HepG2 (cell line): ENCODE results near the gene PNKD. TPM values are rescaled to one million over a fixed set of nuclear protein-coding genes. Genes with fewer than 3 reads are reported as not detected.

Experiments
- ATAC-seq: fragments of 200-7000 bp; cut with Tn5 transposase; 3 replicates; pipeline ENCODE4 v1.9.1; 2020; ENCODE audit warnings: mild to moderate bottlenecking, moderate library complexity
- BruUV-seq: library from RNA; stranded (reverse); fragments of 400-500 nt; replicated peaks from 2 replicates; lab custom pipeline; 2021; lab: Mats Ljungman, UMichigan
- CTCF ChIA-PET: fragments of 300-600 bp; formaldehyde crosslinking; extraction: SDS; loops from one replicate; lab custom pipeline; 2021; ENCODE audit warnings: low total read pairs, inconsistent platforms, low intra/inter-chr PET ratio; lab: Yijun Ruan, JAX
- POLR2A ChIA-PET: fragments of 350-600 bp; sonication (Branson Sonifier 250); formaldehyde crosslinking; loops from one replicate; lab custom pipeline; 2020; ENCODE audit warnings: antibody characterized with exemption, inconsistent platforms; lab: Yijun Ruan, JAX
- DNase-seq: peaks from one replicate; pipeline ENCODE4 v3.0.0-alpha.2; 2015; ENCODE audit warnings: low spot score
- FAIRE-seq: peaks from 3 replicates; lab custom pipeline; 2011; peaks lifted over from hg19 to GRCh38; lab: Jason Lieb, UNC
- H2AFZ ChIP-seq: one replicate; pipeline ENCODE4 v1.6.1; 2011; ENCODE audit warnings: low read length, inconsistent platforms
- H3K27ac ChIP-seq: fragments of 300-600 bp; 3 replicates; pipeline ENCODE4 v1.8.0; 2011; ENCODE audit warnings: mixed run types, mild to moderate bottlenecking, mixed read lengths, low read length, inconsistent platforms; ENCODE audit not compliant: insufficient read depth; ENCODE audit errors: extremely low read length
- H3K27me3 ChIP-seq, 2 experiments: fragments of 200-600 bp in 1 of 2; 2 replicates in 1 of 2; 3 replicates in 1 of 2; pipeline versions ENCODE4 v1.6.0 to v1.8.0; 2011; ENCODE audit warnings: low read length in 2 of 2, mild to moderate bottlenecking in 2 of 2, moderate library complexity in 2 of 2, inconsistent platforms in 1 of 2; ENCODE audit not compliant: insufficient read depth in 2 of 2, control insufficient read depth in 1 of 2
- H3K36me3 ChIP-seq, 2 experiments: fragments of 200-600 bp in 1 of 2; replicated peaks in 1 of 2; 2 replicates in 1 of 2; 3 replicates in 1 of 2; pipeline versions ENCODE4 v1.5.1 to v1.8.0; 2011; ENCODE audit warnings: low read length in 2 of 2, inconsistent platforms in 1 of 2; ENCODE audit not compliant: insufficient read depth in 2 of 2, control insufficient read depth in 1 of 2
- H3K4me1 ChIP-seq: 2 replicates; pipeline ENCODE4 v1.5.1; 2012; ENCODE audit warnings: low read length, inconsistent platforms; ENCODE audit not compliant: insufficient read depth
- H3K4me2 ChIP-seq: 2 replicates; pipeline ENCODE4 v1.6.0; 2011; ENCODE audit warnings: low read depth, low read length, inconsistent platforms
- H3K4me3 ChIP-seq, 3 experiments: fragments of 200-600 bp in 1 of 3; sonication (generic), shearing (Covaris generic) in 1 of 3; replicated peaks in 1 of 3; 2 replicates each; pipeline ENCODE4 v1.5.1; 2011 to 2016; ENCODE audit warnings: low read length in 3 of 3, inconsistent platforms in 2 of 3, low read depth in 2 of 3, mild to moderate bottlenecking in 2 of 3, control low read depth in 1 of 3, mixed read lengths in 1 of 3; ENCODE audit not compliant: insufficient read depth in 1 of 3
- H3K79me2 ChIP-seq: one replicate; pipeline ENCODE4 v1.6.1; 2011; ENCODE audit warnings: low read length, inconsistent platforms; ENCODE audit not compliant: insufficient read depth
- H3K9ac ChIP-seq: 2 replicates; pipeline ENCODE4 v1.6.0; 2011; ENCODE audit warnings: mild to moderate bottlenecking, low read depth, low read length, inconsistent platforms; ENCODE audit not compliant: insufficient read depth
- H3K9me3 ChIP-seq: 2 replicates; pipeline ENCODE4 v1.5.1; 2012; ENCODE audit warnings: mild to moderate bottlenecking, low read length
- H4K20me1 ChIP-seq: 2 replicates; pipeline ENCODE4 v1.6.0; 2011; ENCODE audit warnings: inconsistent platforms, mild to moderate bottlenecking, low read length, moderate library complexity; ENCODE audit not compliant: insufficient read depth
- ATF7 ChIP-seq, 2 experiments: fragments of 450-650 bp in 1 of 2; sonication (generic) in 1 of 2; formaldehyde crosslinking in 1 of 2; IDR thresholded peaks; 2 replicates each; pipeline versions ENCODE4 v1.4.0 to v1.6.1; 2016 to 2020; ENCODE audit warnings: antibody characterized with exemption in 1 of 2, mild to moderate bottlenecking in 1 of 2, missing genetic modification reagents in 1 of 2
- CCDC6 ChIP-seq: sonication (generic); formaldehyde crosslinking; IDR thresholded peaks from 2 replicates; pipeline ENCODE4 v1.8.1; 2022; ENCODE audit warnings: mild to moderate bottlenecking, missing genetic modification reagents, moderate library complexity
- DMAP1 ChIP-seq: IDR thresholded peaks from 2 replicates; pipeline ENCODE4 v1.6.1; 2016
- GABPB1 ChIP-seq: IDR thresholded peaks from 2 replicates; pipeline ENCODE4 v1.6.1; 2016; ENCODE audit warnings: mild to moderate bottlenecking, missing genetic modification reagents, moderate library complexity, missing compliant biosample characterization
- HOXA3 ChIP-seq: sonication (generic); formaldehyde crosslinking; IDR thresholded peaks from 2 replicates; pipeline ENCODE4 v1.5.0; 2020; ENCODE audit warnings: missing genetic modification reagents
- KMT2B ChIP-seq: IDR thresholded peaks from 2 replicates; pipeline ENCODE4 v1.6.1; 2016; ENCODE audit warnings: missing genetic modification reagents, missing compliant biosample characterization
- MXD4 ChIP-seq: IDR thresholded peaks from 2 replicates; pipeline ENCODE4 v1.6.1; 2016; ENCODE audit warnings: mild to moderate bottlenecking, missing biosample characterization, missing genetic modification reagents
- SIN3A ChIP-seq: IDR thresholded peaks from 2 replicates; pipeline ENCODE4 v1.6.1; 2011; ENCODE audit warnings: low read depth, mild to moderate bottlenecking, control low read depth, low read length, borderline replicate concordance
- TFDP2 ChIP-seq: sonication (generic); formaldehyde crosslinking; IDR thresholded peaks from 2 replicates; pipeline ENCODE4 v1.4.0; 2020; ENCODE audit warnings: missing genetic modification reagents
- TSC22D2 ChIP-seq: sonication (generic); formaldehyde crosslinking; IDR thresholded peaks from 2 replicates; pipeline ENCODE4 v1.5.1; 2020; ENCODE audit warnings: missing genetic modification reagents, mild to moderate bottlenecking, borderline replicate concordance
- ZEB1 ChIP-seq: IDR thresholded peaks from 2 replicates; pipeline ENCODE4 v1.6.1; 2012; ENCODE audit warnings: mild to moderate bottlenecking, low read depth, inconsistent platforms; ENCODE audit not compliant: insufficient replicate concordance
- ZNF101 ChIP-seq: sonication (generic); formaldehyde crosslinking; IDR thresholded peaks from 2 replicates; pipeline ENCODE4 v1.4.0; 2020; ENCODE audit warnings: mild to moderate bottlenecking, low read depth, missing genetic modification reagents, borderline replicate concordance
- ZNF326 ChIP-seq: sonication (generic); formaldehyde crosslinking; IDR thresholded peaks from 2 replicates; pipeline ENCODE4 v1.4.0; 2020; ENCODE audit warnings: missing genetic modification reagents, borderline replicate concordance
- ZNF329 ChIP-seq: sonication (generic); formaldehyde crosslinking; IDR thresholded peaks from 2 replicates; pipeline ENCODE4 v1.9.0; 2021; ENCODE audit warnings: low read depth, mild to moderate bottlenecking, missing genetic modification reagents
- ZNF629 ChIP-seq: sonication (generic); formaldehyde crosslinking; conservative IDR thresholded peaks from 2 replicates; pipeline ENCODE4 v1.5.0; 2020; ENCODE audit warnings: missing genetic modification reagents
- ZXDC ChIP-seq: sonication (generic); formaldehyde crosslinking; IDR thresholded peaks from 2 replicates; pipeline ENCODE4 v1.5.0; 2020; ENCODE audit warnings: mild to moderate bottlenecking, missing genetic modification reagents
- WGBS: methylation state at CpG from one replicate; pipeline ENCODE4 v1.1.6; 2017; ENCODE audit warnings: low lambda C conversion rate; 5-methylcytosine and 5-hydroxymethylcytosine counted together
- in situ Hi-C: cut with HindIII; loops from 2 replicates; pipeline ENCODE4 v1.10.0; 2017; ENCODE audit warnings: low pct_unique_long_range_greater_than_20kb; ENCODE audit not compliant: extremely low pct_ligation_motif_present
- intact Hi-C: fragments of 100-400 bp; cut with micrococcal nuclease; formaldehyde crosslinking; loops from one replicate; pipeline ENCODE4 v1.10.0; 2022; ENCODE audit not compliant: unreplicated experiment
- polyA plus RNA-seq, 8 experiments: library from polyadenylated mRNA; depleted of rRNA in 3 of 8; stranded (reverse) in 7 of 8; unstranded in 1 of 8; fragments of >200 nt; fragmentation: Illumina TruSeq in 4 of 8; extraction: Trizol in 4 of 8; gene quantifications; 2 replicates each; pipeline versions ENCODE4 v1.2.1 to v1.2.3, GENCODE V29; 2011 to 2016; ENCODE audit warnings: low read depth in 4 of 8, missing spikeins in 1 of 8, mixed read lengths in 1 of 8; ENCODE audit not compliant: insufficient read depth in 1 of 8
- total RNA-seq, 5 experiments: library from RNA; depleted of rRNA; stranded (reverse); fragments of >200 nt; fragmentation: Illumina TruSeq; extraction: Trizol; gene quantifications; 2 replicates each; pipeline ENCODE4 v1.2.3, GENCODE V29; 2016; ENCODE audit warnings: low read depth in 1 of 5
- TF ChIP-seq, protein P1 (sequence below): sonication (generic); formaldehyde crosslinking; IDR thresholded peaks from 2 replicates; pipeline ENCODE4 v1.5.1; 2020; ENCODE audit warnings: mild to moderate bottlenecking, missing genetic modification reagents, moderate library complexity
- TF ChIP-seq, protein P2 (sequence below): sonication (generic); formaldehyde crosslinking; IDR thresholded peaks from 2 replicates; pipeline ENCODE4 v1.5.0; 2020; ENCODE audit warnings: missing genetic modification reagents

The PNKD gene
- total and polyA plus RNA-seq, 2 of the 13 experiments (the other 11 are each of a cell fraction or from before 2014, with no cell fraction given): 55.9 to 80.4 TPM

- Histone ChIP-seq H3K9me3 (no peaks in the 10 kb centered on the region), H3K4me1 (peaks cover 59% of the 10 kb centered on the region), H3K36me3 (no peaks in the 10 kb centered on the region), H3K27me3 (no peaks in the 10 kb centered on the region; a peak in 1 of 5 replicates), H3K4me2 (peak overlapping the region; percentile 98), H3K79me2 (peaks cover 15% of the 10 kb centered on the region), H3K9ac (no peak overlapping the region), H3K27ac (no peak overlapping the region), H2AFZ (no peak overlapping the region), H3K4me3 (no peak overlapping the region; a peak in 1 of 6 replicates), H4K20me1 (no peaks in the 10 kb centered on the region)
- FAIRE-seq: no peak
- ATAC-seq: no peak
- intact Hi-C loops (loop anchor here (10.0 kb wide), 1 partner anchor 209 kb away; no protein-coding TSS in a partner anchor), in situ Hi-C loops (no loop called here)
- POLR2A ChIA-PET: interaction anchor here (1.2 to 2.6 kb wide), 3 partner anchors 33 to 110 kb away, joined by 3 to 15 read pairs (median 3); no protein-coding TSS in a partner anchor
- no peak for DNase-seq
- WGBS: 40% methylated on average over 8 of the region's 8 CpGs
- no TSS peak for BruUV-seq
- CTCF ChIA-PET: no interaction called here
- TF ChIP-seq GABPB1 (CRISPR knock-in tag) (no peak), MXD4 (CRISPR knock-in tag) (no peak), ZNF329 (CRISPR knock-in tag) (no peak), SIN3A (no peak), ZEB1 (no peak), HOXA3 (0 out of 2 replicates have a peak, but pooled peaks have one; percentile 11), CCDC6 (CRISPR knock-in tag) (no peak), ZNF101 (CRISPR knock-in tag) (no peak), ZNF629 (CRISPR knock-in tag) (peak; percentile 90), ZXDC (CRISPR knock-in tag) (no peak), KMT2B (no peak), TSC22D2 (no peak), ATF7 (IDR thresholded peaks at IDR 0.05) (peak; percentile 44; the same call in 1 of the 2 replicates), ATF7 (CRISPR knock-in tag; IDR thresholded peaks at IDR 0.05) (no peak), TFDP2 (CRISPR knock-in tag) (no peak), DMAP1 (CRISPR knock-in tag) (no peak), ZNF326 (CRISPR knock-in tag) (no peak)
- TF ChIP-seq, protein P1, sequence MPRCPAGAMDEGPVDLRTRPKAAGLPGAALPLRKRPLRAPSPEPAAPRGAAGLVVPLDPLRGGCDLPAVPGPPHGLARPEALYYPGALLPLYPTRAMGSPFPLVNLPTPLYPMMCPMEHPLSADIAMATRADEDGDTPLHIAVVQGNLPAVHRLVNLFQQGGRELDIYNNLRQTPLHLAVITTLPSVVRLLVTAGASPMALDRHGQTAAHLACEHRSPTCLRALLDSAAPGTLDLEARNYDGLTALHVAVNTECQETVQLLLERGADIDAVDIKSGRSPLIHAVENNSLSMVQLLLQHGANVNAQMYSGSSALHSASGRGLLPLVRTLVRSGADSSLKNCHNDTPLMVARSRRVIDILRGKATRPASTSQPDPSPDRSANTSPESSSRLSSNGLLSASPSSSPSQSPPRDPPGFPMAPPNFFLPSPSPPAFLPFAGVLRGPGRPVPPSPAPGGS (CRISPR knock-in tag): no peak
- TF ChIP-seq, protein P2, sequence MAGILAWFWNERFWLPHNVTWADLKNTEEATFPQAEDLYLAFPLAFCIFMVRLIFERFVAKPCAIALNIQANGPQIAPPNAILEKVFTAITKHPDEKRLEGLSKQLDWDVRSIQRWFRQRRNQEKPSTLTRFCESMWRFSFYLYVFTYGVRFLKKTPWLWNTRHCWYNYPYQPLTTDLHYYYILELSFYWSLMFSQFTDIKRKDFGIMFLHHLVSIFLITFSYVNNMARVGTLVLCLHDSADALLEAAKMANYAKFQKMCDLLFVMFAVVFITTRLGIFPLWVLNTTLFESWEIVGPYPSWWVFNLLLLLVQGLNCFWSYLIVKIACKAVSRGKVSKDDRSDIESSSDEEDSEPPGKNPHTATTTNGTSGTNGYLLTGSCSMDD (CRISPR knock-in tag): no peak
Observed at GRCh38 chr2:218393750-218394290, 123.5 kb downstream of the PNKD start.
